NB4 (cell line): ENCODE data around the gene OR5AU1.

ENCODE experiments used
- MYC ChIP-seq: IDR thresholded peaks from 2 replicates; pipeline ENCODE4 v1.6.1; 2011; ENCODE audit warnings: low read depth, low read length
- TF ChIP-seq, protein P1 (sequence below): IDR thresholded peaks from one replicate; pipeline ENCODE4 v1.5.1; 2012; ENCODE audit warnings: low read depth, low read length

DNA sequence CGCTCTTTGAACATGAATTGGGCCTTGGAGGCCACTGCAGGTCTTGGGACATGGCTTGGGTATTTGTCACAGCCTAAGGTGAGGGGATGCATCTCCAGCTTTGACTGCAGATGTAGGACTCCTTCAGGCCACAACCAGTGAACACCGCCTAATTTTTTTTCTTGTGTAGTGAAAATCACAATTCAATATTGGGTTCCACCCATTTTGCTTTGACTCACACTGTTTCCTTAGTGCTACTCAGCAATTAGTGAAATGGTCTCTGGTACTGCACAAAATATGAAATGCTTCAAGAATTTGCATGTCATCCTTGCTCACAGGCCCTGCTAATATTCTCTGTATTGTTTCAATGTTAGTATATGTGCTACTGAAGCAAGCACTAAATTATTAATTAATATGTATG lies 42.5 kb downstream of the OR5AU1 start:
- TF ChIP-seq, protein P1, sequence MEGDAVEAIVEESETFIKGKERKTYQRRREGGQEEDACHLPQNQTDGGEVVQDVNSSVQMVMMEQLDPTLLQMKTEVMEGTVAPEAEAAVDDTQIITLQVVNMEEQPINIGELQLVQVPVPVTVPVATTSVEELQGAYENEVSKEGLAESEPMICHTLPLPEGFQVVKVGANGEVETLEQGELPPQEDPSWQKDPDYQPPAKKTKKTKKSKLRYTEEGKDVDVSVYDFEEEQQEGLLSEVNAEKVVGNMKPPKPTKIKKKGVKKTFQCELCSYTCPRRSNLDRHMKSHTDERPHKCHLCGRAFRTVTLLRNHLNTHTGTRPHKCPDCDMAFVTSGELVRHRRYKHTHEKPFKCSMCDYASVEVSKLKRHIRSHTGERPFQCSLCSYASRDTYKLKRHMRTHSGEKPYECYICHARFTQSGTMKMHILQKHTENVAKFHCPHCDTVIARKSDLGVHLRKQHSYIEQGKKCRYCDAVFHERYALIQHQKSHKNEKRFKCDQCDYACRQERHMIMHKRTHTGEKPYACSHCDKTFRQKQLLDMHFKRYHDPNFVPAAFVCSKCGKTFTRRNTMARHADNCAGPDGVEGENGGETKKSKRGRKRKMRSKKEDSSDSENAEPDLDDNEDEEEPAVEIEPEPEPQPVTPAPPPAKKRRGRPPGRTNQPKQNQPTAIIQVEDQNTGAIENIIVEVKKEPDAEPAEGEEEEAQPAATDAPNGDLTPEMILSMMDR = no peak
- TF ChIP-seq MYC = no peak
